Suprapubic skin (tissue), 4 donors: ENCODE measurements around the gene CHID1. TPM values are rescaled to one million over a fixed set of nuclear protein-coding genes. Genes with fewer than 3 reads are reported as not detected.

Source experiments
- DNase-seq, 2 donors: peaks; one replicate each; pipeline ENCODE4 v3.0.0-alpha.2; 2019; ENCODE audit warnings: low spot score in 2 of 2
- H3K27ac ChIP-seq: fragments of 200-600 bp; sonication (generic); one replicate; pipeline ENCODE4 v1.5.1; 2019
- H3K27me3 ChIP-seq: fragments of 200-600 bp; sonication (generic); one replicate; pipeline ENCODE4 v1.5.1; 2019
- H3K36me3 ChIP-seq: fragments of 200-600 bp; sonication (generic); one replicate; pipeline ENCODE4 v1.5.1; 2019
- H3K4me1 ChIP-seq: fragments of 200-600 bp; sonication (generic); one replicate; pipeline ENCODE4 v1.5.1; 2019
- H3K4me3 ChIP-seq: fragments of 200-600 bp; sonication (generic); one replicate; pipeline ENCODE4 v1.5.1; 2019; ENCODE audit warnings: mild to moderate bottlenecking
- H3K9me3 ChIP-seq: fragments of 200-600 bp; sonication (generic); one replicate; pipeline ENCODE4 v1.5.1; 2019
- CTCF ChIP-seq, 2 donors: fragments of 200-600 bp in 1 of 2; fragments of 450-650 bp in 1 of 2; sonication (generic) in 1 of 2; IDR thresholded peaks; one replicate each; pipeline ENCODE4 v1.5.1; 2016 to 2019; ENCODE audit warnings: antibody characterized with exemption in 2 of 2, mild to moderate bottlenecking in 1 of 2, moderate library complexity in 1 of 2
- EP300 ChIP-seq: sonication (generic); formaldehyde crosslinking; IDR thresholded peaks from one replicate; pipeline ENCODE4 v1.6.1; 2017; ENCODE audit warnings: antibody characterized with exemption
- POLR2A ChIP-seq, 2 donors: fragments of 450-650 bp; IDR thresholded peaks; one replicate each; pipeline ENCODE4 v1.6.1; 2017; ENCODE audit warnings: antibody characterized with exemption in 2 of 2, mild to moderate bottlenecking in 2 of 2, moderate library complexity in 2 of 2
- POLR2AphosphoS5 ChIP-seq, 3 donors: sonication (generic); formaldehyde crosslinking; IDR thresholded peaks; one replicate each; pipeline ENCODE4 v1.6.1; 2017; ENCODE audit warnings: antibody characterized with exemption in 3 of 3
- WGBS: methylation state at CpG from one replicate; pipeline ENCODE4 v1.1.5; 2018; 5-methylcytosine and 5-hydroxymethylcytosine counted together
- total RNA-seq, 4 donors: library from RNA; depleted of rRNA; stranded (reverse); fragments of >200 nt; gene quantifications; one replicate each; pipeline ENCODE4 v1.1.0, GENCODE V29; 2016

The CHID1 gene
- total RNA-seq, 4 donors from 2014 or later: 46.5 to 111 (median 66.2) TPM

DNA sequence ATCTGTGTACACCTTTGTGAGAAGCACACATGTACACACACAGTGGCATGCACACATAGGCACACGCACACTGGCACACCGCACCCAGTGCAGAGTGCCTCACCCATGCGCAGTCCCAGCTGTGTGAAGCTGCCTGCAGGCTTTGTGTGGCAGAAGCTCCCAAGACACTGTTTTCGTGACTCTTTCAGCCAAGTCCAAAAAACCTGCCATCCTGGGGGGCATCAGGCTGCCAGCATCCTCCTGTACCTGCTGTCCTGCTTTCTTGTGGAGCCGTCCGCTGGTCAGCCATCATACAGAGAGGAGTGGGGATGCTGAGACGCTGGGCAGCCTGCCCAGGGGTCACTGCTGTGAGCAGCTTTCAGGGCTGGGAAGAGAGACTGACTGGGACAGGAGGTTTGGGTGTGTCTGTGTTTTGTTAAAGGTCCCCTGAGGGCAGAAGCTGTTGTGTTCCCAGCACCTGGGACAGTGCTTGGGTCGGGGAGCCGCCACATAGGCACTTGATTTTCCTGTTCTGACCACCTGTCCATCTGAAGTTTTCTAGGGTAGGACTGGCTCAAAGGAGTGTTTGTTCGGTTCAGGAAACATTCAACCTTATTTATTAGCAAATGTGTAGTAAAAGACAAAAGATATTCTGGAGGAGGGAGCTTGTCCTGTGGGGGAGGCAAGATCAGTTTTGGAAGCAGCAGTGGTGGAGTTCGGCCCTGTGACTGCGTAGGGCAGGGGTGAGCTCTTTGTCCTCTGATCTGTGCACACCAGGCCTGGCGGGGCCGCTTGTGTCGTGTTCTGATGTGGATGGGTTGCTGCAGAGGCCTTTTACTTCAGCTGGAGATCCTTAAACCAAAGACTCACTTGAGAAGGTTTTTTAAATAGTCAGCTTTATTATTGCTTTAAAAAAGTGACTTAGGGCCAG is 44.8 kb upstream of the CHID1 start:
- peaks cover 10% of the 10 kb centered on the region for H3K36me3 ChIP-seq
- peak overlapping the region; percentile 53 for H3K27ac ChIP-seq
- no peak overlapping the region for H3K4me3 ChIP-seq
- H3K27me3 ChIP-seq: no peaks in the 10 kb centered on the region
- 57% methylated on average over 13 of the region's 15 CpGs for whole genome bisulfite sequencing
- no peak for DNase-seq
- no peak for TF ChIP-seq CTCF (IDR thresholded peaks at IDR 0.05)
- peaks cover 56% of the 10 kb centered on the region for H3K4me1 ChIP-seq
- no peaks in the 10 kb centered on the region for H3K9me3 ChIP-seq

DNA sequence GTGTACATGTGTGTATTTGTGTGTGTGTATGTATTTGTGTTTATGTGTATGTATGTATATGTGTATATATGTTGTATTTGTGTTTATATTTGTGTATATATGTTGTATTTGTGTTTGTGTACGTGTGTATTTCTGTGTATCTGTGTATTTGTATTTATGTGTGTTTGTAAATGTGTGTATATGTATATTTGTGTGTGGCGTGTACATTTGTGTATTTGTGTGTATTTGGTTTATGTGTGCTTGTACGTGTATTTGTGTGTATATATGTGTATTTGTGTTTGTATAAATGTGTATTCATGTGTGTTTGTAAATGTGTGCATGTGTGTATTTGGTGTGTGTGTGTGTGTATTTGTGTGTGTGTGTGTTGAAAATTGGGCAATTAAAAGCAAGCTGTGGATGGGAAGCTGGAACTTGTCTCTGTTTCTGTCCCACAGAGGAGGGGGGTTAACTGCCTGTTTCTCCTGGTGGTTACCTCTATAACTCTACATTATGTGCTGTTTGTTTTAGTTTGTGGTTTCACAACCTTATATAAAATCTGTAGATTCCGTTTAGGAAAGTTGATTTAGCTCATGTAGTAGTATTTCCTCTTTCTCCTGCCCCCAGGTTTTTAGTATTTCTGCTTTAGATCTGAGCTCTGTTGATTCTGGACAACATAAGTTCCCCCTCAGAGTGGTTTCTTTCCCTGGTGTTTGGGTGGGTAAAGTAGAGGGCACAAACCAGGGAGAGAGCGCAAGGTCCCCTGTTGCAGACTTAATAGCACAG is 44.0 kb upstream of the CHID1 start:
- H3K4me1 ChIP-seq: peaks cover 56% of the 10 kb centered on the region
- no peaks in the 10 kb centered on the region for H3K27me3 ChIP-seq
- no peak for TF ChIP-seq POLR2AphosphoS5 (IDR thresholded peaks at IDR 0.05)
- TF ChIP-seq CTCF (IDR thresholded peaks at IDR 0.05): no peak
- no peak for DNase-seq
- peak overlapping the region; percentile 53 for H3K27ac ChIP-seq
- H3K9me3 ChIP-seq: peaks cover under 1% of the 10 kb centered on the region
- peaks cover 3% of the 10 kb centered on the region for H3K36me3 ChIP-seq
- 78% methylated on average over 5 of the region's 5 CpGs for WGBS
- no peak overlapping the region for H3K4me3 ChIP-seq

GRCh38 chr11:953512-953911 is 42.9 kb upstream of the CHID1 start:
- Histone ChIP-seq H3K4me1 (peaks cover 49% of the 10 kb centered on the region), H3K36me3 (peaks cover 4% of the 10 kb centered on the region), H3K9me3 (peaks cover 8% of the 10 kb centered on the region), H3K4me3 (no peak overlapping the region), H3K27me3 (no peaks in the 10 kb centered on the region), H3K27ac (no peak overlapping the region)
- TF ChIP-seq POLR2A (IDR thresholded peaks at IDR 0.05): no peak
- TF ChIP-seq POLR2AphosphoS5 (IDR thresholded peaks at IDR 0.05): no peak
- no peak for TF ChIP-seq CTCF (IDR thresholded peaks at IDR 0.05)
- no peak for TF ChIP-seq EP300
- no peak for DNase-seq
- 80% methylated on average over 13 of the region's 13 CpGs for WGBS

DNA sequence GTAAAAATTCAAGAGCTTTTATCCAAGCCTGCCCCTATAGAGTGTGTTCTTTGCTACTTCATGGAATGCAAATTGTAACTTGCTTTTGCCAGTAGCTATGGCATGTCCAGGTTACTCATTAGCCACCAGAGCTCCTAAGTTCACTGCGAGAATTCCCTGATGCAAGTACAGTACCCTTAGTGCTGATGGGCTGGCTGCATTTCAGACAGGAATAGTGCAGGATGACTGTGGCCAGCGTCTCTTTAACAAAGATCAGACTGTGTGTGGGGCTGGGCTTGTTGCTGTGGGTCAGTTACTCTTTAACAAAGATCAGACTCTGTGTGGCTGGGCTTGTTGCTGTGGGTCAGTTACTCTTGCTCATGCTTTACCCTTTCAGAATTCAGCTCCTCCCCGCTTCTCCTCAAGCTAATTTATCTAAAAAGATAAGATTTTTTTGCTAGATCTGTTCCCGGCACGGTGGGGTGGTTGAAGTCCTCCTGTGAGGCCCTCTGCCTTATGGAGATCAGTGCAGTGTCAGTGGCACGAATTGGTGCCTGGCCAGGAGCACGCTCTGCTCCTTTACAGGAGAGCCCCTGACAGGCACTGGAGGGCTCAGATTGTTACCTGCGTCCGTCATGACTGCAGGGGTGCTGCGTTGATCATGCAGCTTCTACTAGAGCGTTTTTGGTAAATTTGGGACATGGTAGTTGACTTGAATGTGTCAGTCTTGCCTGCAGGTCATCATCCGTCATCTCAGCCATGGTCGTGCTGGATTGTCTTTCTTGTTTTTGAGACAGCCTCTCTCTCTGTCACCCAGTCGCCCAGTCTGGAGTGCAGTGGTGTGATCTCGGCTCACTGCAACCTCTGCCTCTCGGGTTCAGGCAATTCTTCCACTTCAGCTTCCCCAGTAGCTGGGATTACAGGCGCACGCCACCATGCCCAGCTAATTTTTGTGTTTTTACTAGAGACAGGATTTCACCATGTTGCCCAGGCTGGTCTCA is 42.1 kb upstream of the CHID1 start:
- H3K4me3 ChIP-seq: no peak overlapping the region
- TF ChIP-seq EP300 (no peak), POLR2AphosphoS5 (IDR thresholded peaks at IDR 0.05) (no peak), POLR2A (IDR thresholded peaks at IDR 0.05) (no peak), CTCF (IDR thresholded peaks at IDR 0.05) (no peak)
- H3K36me3 ChIP-seq: peaks cover 4% of the 10 kb centered on the region
- 87% methylated on average over 18 of the region's 18 CpGs for WGBS
- H3K9me3 ChIP-seq: peaks cover 8% of the 10 kb centered on the region
- no peak for DNase-seq
- H3K27me3 ChIP-seq: no peaks in the 10 kb centered on the region
- no peak overlapping the region for H3K27ac ChIP-seq
- peaks cover 43% of the 10 kb centered on the region for H3K4me1 ChIP-seq
